HG03439 (cell line): ENCODE measurements around the gene POMT2.

Source experiments
- ATAC-seq: cut with Tn5 transposase; IDR thresholded peaks from one replicate; pipeline ENCODE4 v1.9.1; 2021; ENCODE audit warnings: mild to moderate bottlenecking, moderate library complexity; ENCODE audit not compliant: unreplicated experiment

Gene POMT2

DNA sequence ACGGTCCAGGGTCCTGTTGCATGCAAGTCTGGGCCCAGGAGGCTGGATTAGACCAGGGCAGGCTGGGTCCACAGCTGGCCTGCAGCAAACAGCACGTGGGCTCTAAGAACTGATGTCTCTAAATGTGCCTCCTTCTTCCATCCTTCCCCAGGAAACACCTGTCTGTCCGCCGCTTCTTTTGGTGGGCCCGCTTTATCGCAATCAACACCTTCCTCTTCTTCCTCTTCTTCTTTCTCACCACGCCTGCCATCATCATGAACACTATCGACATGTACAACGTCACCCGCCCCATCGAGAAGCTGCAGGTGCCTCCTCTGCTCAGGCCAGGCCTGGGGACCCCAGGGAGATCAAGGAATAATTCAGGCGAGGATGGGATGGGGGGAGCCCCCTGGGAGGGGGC is 77.9 kb downstream of the POMT2 start:
- no peak for ATAC-seq

DNA sequence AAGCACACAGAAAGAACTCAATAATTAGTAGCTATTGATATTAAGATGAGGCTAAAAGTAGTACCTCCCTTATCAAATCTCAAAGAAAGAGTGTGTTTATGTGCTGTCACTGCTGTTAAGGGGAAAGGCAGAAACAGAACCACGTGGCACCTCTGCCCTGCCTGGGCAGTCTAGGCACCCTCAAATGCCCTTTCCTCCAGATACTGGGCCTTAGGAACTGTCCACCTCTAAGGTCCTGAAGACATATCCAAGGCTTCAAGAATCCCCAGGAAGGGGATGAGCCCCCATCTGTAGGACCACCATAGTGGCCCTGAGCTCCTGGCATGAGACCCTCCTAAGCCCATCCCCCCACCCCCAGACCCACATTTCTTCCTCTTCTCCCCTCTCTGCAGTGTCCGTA is 78.7 kb downstream of the POMT2 start:
- no peak for ATAC-seq

DNA sequence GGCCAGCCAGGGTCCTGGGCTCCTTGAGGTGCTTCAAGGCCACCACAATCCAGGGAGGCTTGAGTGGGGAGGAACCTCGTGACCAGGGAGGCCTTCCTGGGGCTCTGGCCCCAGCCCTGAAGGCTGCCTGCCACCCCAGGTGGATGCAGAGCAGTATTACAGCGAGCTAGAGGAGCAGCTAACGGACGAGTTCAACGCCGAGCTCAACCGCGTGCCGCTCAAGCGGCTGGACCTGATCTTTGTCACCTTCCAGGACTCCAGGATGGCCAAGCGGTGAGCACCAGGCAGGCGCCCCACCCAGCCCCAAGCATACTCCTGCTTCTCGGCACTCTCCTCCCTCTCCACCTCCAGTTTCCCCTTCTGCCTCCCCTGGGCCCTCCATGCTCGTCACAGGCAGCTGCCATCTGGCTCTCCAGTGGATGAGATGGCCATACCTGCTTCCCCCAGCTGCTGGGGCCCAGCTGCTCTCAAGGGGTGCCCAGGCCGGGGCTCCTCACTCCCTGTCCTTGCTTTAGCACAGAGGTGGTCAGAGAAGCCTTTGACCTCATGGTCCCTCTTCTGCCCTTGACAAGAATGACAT is 80.3 kb downstream of the POMT2 start:
- ATAC-seq = no peak

DNA sequence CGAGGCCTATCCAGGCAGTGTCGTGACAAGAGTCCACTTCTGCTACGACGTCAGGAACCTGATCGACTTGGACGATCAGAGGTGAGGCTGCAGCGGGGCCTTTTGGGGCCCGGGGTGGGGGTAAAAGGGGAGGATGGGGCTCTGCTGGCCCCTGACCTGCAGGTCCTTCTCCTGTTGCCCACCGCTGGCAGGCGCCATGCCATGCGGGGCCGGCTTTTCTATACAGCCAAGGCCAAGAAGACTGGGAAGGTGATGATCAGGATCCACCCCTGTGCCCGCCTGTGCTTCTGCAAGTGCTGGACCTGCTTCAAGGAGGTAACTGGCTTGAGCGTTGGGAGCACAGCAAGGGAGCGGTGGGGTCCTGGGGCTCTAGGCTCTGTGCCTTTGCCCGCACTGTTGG is 81.3 kb downstream of the POMT2 start:
- no peak for ATAC-seq

DNA sequence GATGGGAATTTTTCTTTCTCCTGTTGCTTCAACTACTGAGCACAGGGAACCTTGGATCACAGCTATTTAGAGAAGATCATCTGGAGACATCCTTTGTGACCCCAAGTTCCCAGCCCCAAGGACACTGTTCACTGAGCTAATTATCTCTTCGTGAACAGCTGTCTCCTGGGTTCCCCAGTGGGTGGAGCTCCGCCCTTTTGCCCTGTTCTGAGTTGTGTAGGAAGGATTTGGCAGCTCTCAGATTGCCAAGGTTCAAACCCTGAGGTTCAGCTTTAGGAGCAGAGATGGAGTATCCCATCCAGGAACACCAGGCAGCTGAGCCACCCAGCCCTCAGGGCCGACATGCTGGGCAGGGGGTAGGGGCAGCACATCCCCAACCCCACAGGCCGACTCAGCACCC is 81.7 kb downstream of the POMT2 start:
- ATAC-seq = no peak

DNA sequence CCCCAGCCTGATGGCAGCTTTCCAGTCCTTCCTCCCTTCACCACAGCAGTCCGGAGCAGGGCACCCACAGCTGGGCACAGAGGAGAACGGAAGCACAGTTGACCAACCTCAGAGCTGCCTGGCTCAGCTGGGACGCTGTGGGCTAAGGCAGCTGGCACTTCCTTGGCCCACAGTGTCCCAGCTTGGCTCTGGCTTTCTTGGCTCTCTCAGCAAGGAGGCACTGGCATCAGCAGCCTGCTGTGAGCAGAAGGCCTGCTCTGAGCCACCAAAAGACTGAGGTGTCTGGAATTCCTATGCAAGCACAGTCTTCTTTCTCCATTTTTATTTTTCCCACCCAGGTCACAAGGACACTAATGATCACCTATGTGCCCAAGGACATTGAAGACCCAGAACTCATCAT is 82.3 kb downstream of the POMT2 start:
- ATAC-seq = no peak

DNA sequence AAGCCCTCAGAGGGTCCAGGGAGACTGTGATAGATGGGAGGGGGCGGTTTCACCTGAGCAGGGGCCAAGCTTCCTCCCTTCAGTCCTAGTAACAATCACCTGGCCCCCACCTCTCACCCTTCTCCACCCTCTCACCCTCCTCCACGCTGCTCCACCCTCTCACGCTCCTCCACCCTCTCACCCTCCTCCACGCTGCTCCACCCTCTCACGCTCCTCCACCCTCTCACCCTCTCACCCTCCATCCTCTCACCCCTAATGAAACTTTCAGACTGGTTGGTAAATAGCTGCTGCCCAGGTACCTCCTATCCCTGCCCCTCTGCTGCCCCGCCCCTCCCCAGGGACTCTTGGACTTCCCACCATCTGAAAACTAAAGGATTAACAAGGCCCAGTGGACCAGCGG is 83.9 kb downstream of the POMT2 start:
- ATAC-seq = no peak

DNA sequence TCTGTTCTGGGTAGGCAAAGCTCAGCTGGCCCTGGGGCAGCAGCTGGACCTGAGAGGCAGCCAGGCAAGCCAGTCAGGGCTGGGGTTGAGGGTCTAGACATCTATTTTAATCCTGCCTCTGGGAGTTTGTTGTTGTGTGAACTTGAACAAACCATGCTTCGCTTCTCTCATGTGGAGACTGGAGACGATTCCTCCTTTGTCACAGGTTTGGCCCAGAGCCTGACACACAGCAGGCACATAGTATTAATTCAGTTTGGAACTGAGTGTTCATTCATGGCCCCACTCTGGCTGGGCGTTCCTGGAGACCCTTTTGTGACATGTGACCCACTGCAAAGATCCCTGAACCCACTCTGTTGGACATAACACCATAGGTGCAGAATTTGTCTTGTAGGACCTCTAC is 89.0 kb downstream of the POMT2 start:
- no peak for ATAC-seq

DNA sequence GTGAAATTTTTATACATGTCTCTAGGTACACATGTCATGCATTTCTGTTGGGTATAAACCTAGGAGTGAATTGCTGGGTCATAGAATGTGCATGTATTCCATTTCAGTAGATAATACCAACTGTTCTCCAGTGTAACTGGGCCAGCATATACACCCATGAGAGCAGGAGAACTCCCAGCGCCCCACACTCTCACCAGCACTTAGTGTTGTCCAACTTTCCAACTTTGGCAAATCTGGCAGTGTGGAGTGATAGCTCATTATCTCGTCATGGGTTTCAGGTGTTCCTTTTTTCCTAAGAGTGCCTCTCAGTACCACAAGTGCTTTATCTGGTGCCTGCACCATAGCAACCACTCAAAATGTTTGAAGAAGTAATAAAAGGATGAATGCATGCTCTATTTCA is 89.8 kb downstream of the POMT2 start:
- no peak for ATAC-seq

DNA sequence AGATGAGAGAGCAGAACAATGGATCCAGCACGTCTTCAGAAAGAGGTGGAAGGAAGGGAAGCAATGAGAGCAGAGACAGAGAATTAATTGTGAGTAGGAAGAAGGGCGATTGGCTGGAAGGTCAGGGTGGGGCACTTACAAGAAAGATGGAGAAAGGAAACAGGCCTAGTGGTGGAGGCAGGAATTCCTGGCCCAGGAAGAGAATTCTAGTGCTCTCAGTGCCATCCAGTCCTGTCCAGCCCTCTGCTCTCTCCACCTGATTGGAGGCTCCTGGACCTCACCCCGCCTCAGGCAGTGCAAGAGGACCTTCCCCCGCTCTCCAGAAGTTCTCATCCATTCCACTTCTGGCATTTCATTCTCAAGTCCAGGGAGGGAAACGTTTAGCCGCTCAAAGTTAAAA is 92.6 kb downstream of the POMT2 start:
- no peak for ATAC-seq

DNA sequence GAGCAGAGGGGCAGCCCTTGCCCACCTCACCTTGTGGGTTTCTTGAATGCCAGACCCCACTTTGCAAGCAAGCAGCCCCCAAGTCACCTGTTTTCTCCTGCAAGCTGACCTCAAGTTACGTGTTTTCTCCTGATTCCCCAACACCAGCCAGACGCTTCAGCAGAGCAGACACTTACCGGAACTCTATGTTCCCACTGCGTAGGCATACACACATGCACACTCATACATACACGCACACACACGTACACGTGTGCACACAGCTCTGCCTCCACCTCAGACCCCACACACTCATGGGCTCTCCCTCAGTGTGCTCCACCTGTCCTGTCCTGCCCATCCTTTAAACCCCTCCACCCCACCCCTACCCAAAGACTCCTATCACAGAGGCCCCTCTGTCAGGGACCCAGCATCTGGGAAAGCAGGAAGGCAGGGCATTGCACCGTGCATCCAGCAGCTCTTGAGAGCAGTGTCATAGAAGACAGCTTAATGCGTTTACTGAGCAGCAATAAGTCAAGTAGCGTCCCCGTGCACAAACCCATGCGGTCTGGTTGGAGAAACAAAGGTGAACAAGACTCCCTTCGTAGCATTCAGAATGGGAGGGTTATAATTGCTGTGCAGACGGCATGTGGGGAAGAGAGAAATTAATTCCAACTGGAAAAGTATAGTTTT is 94.7 kb downstream of the POMT2 start:
- no peak for ATAC-seq

DNA sequence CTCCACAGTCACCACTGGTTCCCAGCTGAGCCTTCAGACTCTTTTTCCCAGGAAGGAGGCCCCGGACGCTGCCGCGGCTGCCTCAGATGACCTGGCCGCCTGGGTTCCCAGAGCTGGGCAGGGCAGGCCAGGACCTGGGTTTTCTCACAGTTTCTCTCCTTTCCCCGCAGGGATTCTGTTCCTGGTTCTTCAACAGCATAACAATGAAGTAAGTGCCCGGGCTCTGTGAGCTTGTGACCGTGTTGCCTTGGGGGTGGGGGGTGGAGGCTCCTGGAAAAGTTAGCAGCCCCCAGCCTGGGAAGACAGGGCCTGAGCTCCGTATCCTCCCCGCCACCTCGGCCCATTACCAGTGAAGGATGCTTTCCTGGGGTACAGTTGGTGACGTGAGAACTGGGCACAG is 95.4 kb downstream of the POMT2 start:
- ATAC-seq = no peak
